ENCODE results near the gene AADAC.
"Not testable (repeated sequence)": the region's sequence is repeated elsewhere in the genome, so short reads cannot be mapped to it uniquely, and the experiment has no call there.

Gene AADAC

GRCh38 chr3:151813799-151814198 is at the start of gene AADAC:
TSS of gene AADAC (plus strand) at chr3:151814116. CDS start at chr3:151814163, 47 bp downstream.
- no peak for DNase-seq

GRCh38 chr3:151764699-151765098 is 49.2 kb upstream of the AADAC start:
- not testable (repeated sequence) for DNase-seq

GRCh38 chr3:151765685-151766084 is 48.2 kb upstream of the AADAC start:
- DNase-seq = no peak

GRCh38 chr3:151766454-151766853 is 47.5 kb upstream of the AADAC start:
- no peak for DNase-seq

- no peak for DNase-seq
Measured at GRCh38 chr3:151768393-151768930, 45.5 kb upstream of the AADAC start.

- no peak for DNase-seq
Measured at GRCh38 chr3:151769175-151769574, 44.7 kb upstream of the AADAC start.

- DNase-seq = no peak
Measured at GRCh38 chr3:151770956-151771355, 43.0 kb upstream of the AADAC start.

- no peak for DNase-seq
Measured at GRCh38 chr3:151772825-151773480, 41.0 kb upstream of the AADAC start.

- DNase-seq = no peak
Measured at GRCh38 chr3:151774235-151774634, 39.7 kb upstream of the AADAC start.

GRCh38 chr3:151774910-151775309 is 39.0 kb upstream of the AADAC start:
- no peak for DNase-seq

GRCh38 chr3:151775314-151776258 is 38.3 kb upstream of the AADAC start:
- DNase-seq = no peak

- DNase-seq = no peak
Measured at GRCh38 chr3:151776259-151776740, 37.6 kb upstream of the AADAC start.

GRCh38 chr3:151777880-151778279 is 36.0 kb upstream of the AADAC start:
- no peak for DNase-seq

- no peak for DNase-seq
Measured at GRCh38 chr3:151787626-151788025, 26.3 kb upstream of the AADAC start.

- no peak for DNase-seq
Measured at GRCh38 chr3:151788401-151788800, 25.5 kb upstream of the AADAC start.

GRCh38 chr3:151789853-151790463 is 24.0 kb upstream of the AADAC start:
- no peak for DNase-seq

- not testable (repeated sequence) for DNase-seq
Measured at GRCh38 chr3:151790763-151791162, 23.2 kb upstream of the AADAC start.

- no peak for DNase-seq
Measured at GRCh38 chr3:151792411-151792810, 21.5 kb upstream of the AADAC start.

- DNase-seq = no peak
Measured at GRCh38 chr3:151793636-151794035, 20.3 kb upstream of the AADAC start.

GRCh38 chr3:151794080-151794479 is 19.8 kb upstream of the AADAC start:
- DNase-seq = no peak

- DNase-seq = no peak
Measured at GRCh38 chr3:151795276-151795675, 18.6 kb upstream of the AADAC start.

- no peak for DNase-seq
Measured at GRCh38 chr3:151796105-151796680, 17.7 kb upstream of the AADAC start.

- no peak for DNase-seq
Measured at GRCh38 chr3:151798466-151798865, 15.4 kb upstream of the AADAC start.
